Type B pancreatic cell (in vitro differentiated cells): ENCODE results near the gene CWC22. TPM values are rescaled to one million over a fixed set of nuclear protein-coding genes. Genes with fewer than 3 reads are reported as not detected.

ENCODE experiments used
- DNase-seq: peaks from one replicate; pipeline ENCODE4 v3.0.0; 2021; ENCODE audit warnings: mixed read lengths; ENCODE audit not compliant: unreplicated experiment; ENCODE audit errors: extremely low spot score
- H3K27ac Mint-ChIP-seq: 2 replicates; pipeline ENCODE4 v1.8.0; 2021; ENCODE audit warnings: mild to moderate bottlenecking, mixed read lengths
- H3K27me3 Mint-ChIP-seq: 2 replicates; pipeline ENCODE4 v1.8.0; 2021; ENCODE audit warnings: mixed read lengths
- H3K36me3 Mint-ChIP-seq: 2 replicates; pipeline ENCODE4 v1.8.0; 2021; ENCODE audit warnings: mixed read lengths
- H3K4me1 Mint-ChIP-seq: one replicate; pipeline ENCODE4 v1.8.0; 2021; ENCODE audit warnings: mixed read lengths; ENCODE audit not compliant: unreplicated experiment
- H3K4me3 Mint-ChIP-seq: 2 replicates; pipeline ENCODE4 v1.8.0; 2021; ENCODE audit warnings: mild to moderate bottlenecking, mixed read lengths
- H3K9me3 Mint-ChIP-seq: 2 replicates; pipeline ENCODE4 v1.8.0; 2021; ENCODE audit warnings: mixed read lengths
- total RNA-seq: library from RNA; stranded (reverse); gene quantifications from 2 replicates; pipeline ENCODE4 v1.2.1, GENCODE V29; 2021; ENCODE audit warnings: low replicate concordance
- TF ChIP-seq, protein P1 (sequence below): fragments of 200-600 bp; sonication (generic); conservative IDR thresholded peaks from 2 replicates; pipeline ENCODE4 v1.5.0; 2021; ENCODE audit warnings: antibody characterized with exemption, mild to moderate bottlenecking

Gene CWC22
- total RNA-seq, 1 donor from 2014 or later, result 21.8 TPM

DNA sequence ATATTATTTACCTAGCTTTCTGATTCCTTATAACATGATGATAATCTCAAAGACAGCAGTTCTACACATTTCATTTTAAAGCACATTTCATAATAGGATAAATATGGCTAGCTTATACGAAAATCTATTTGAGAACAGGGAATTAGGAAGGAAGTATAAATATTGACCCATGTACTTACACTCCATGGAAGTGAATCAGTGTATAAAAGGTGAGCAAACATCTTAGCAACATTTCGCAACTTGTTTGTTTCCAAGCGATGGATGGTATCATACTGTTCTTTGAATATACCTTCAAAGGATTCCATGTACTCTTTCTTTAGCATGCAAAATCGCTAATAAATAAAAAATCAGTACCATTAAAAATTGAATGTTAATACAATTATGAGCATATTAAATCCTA lies 53.1 kb downstream of the CWC22 start:
- Mint-ChIP-seq H3K4me3 (no peak overlapping the region), H3K27me3 (no peaks in the 10 kb centered on the region), H3K9me3 (no peaks in the 10 kb centered on the region), H3K4me1 (no peaks in the 10 kb centered on the region), H3K36me3 (peaks cover 30% of the 10 kb centered on the region), H3K27ac (no peak overlapping the region)
- no peak for DNase-seq
- TF ChIP-seq, protein P1, sequence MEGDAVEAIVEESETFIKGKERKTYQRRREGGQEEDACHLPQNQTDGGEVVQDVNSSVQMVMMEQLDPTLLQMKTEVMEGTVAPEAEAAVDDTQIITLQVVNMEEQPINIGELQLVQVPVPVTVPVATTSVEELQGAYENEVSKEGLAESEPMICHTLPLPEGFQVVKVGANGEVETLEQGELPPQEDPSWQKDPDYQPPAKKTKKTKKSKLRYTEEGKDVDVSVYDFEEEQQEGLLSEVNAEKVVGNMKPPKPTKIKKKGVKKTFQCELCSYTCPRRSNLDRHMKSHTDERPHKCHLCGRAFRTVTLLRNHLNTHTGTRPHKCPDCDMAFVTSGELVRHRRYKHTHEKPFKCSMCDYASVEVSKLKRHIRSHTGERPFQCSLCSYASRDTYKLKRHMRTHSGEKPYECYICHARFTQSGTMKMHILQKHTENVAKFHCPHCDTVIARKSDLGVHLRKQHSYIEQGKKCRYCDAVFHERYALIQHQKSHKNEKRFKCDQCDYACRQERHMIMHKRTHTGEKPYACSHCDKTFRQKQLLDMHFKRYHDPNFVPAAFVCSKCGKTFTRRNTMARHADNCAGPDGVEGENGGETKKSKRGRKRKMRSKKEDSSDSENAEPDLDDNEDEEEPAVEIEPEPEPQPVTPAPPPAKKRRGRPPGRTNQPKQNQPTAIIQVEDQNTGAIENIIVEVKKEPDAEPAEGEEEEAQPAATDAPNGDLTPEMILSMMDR, result no peak

DNA sequence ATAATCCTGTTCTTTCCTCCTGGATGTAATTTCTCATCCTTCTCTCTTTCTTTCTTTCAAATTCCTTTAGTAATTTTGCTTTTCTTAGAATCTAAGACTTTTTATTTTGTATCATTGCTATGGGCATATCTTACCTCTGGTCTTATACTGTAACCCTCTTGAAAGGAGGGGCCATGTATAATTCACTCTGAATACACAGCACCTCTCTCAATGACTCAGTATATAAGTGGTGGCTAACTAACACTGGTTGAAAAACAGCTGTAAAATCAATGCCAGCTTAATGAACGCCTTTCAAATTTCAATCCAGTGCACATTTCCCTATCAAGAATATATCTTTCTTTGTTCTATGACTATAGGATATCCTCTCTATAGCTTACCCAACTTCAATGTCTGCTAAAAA lies 53.7 kb downstream of the CWC22 start:
- Mint-ChIP-seq H3K9me3 (no peaks in the 10 kb centered on the region), H3K4me1 (no peaks in the 10 kb centered on the region), H3K27me3 (no peaks in the 10 kb centered on the region), H3K4me3 (no peak overlapping the region), H3K27ac (no peak overlapping the region), H3K36me3 (peaks cover 36% of the 10 kb centered on the region)
- DNase-seq, result no peak
- TF ChIP-seq, protein P1, result no peak

DNA sequence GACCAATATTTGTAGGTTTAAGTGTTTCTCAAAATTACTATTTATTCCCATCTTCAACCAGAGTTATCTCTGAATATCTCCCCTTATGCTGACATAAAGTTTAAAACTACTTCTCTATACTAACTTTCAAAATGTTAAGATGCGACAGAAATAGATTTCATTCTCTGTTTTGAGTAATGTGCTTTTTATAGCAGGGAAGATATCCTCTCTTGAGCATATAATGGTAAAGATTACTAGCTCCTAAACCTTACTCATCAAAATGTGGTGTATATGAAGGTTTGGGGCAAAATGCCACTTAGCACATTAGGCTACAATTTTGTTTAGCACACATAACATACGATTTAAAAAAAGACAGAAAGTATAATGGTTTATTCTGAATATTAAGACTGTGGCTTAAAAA lies 54.4 kb downstream of the CWC22 start:
- no peaks in the 10 kb centered on the region for H3K9me3 Mint-ChIP-seq
- TF ChIP-seq, protein P1, result no peak
- no peaks in the 10 kb centered on the region for H3K4me1 Mint-ChIP-seq
- H3K4me3 Mint-ChIP-seq, result no peak overlapping the region
- H3K27ac Mint-ChIP-seq, result no peak overlapping the region
- no peak for DNase-seq
- peaks cover 34% of the 10 kb centered on the region for H3K36me3 Mint-ChIP-seq
- H3K27me3 Mint-ChIP-seq, result no peaks in the 10 kb centered on the region

- DNase-seq, result no peak
- TF ChIP-seq, protein P1, result no peak
- H3K4me3 Mint-ChIP-seq, result no peak overlapping the region
- peaks cover 30% of the 10 kb centered on the region for H3K36me3 Mint-ChIP-seq
- H3K9me3 Mint-ChIP-seq, result no peaks in the 10 kb centered on the region
- no peaks in the 10 kb centered on the region for H3K4me1 Mint-ChIP-seq
- no peak overlapping the region for H3K27ac Mint-ChIP-seq
- H3K27me3 Mint-ChIP-seq, result no peaks in the 10 kb centered on the region
Measured at GRCh38 chr2:179951680-179952079, 55.4 kb downstream of the CWC22 start.

- no peak overlapping the region for H3K4me3 Mint-ChIP-seq
- no peak overlapping the region for H3K27ac Mint-ChIP-seq
- no peaks in the 10 kb centered on the region for H3K27me3 Mint-ChIP-seq
- TF ChIP-seq, protein P1, result no peak
- no peaks in the 10 kb centered on the region for H3K4me1 Mint-ChIP-seq
- DNase-seq, result no peak
- H3K9me3 Mint-ChIP-seq, result no peaks in the 10 kb centered on the region
- H3K36me3 Mint-ChIP-seq, result peaks cover 32% of the 10 kb centered on the region
Measured at GRCh38 chr2:179950391-179950790, 56.7 kb downstream of the CWC22 start.

DNA sequence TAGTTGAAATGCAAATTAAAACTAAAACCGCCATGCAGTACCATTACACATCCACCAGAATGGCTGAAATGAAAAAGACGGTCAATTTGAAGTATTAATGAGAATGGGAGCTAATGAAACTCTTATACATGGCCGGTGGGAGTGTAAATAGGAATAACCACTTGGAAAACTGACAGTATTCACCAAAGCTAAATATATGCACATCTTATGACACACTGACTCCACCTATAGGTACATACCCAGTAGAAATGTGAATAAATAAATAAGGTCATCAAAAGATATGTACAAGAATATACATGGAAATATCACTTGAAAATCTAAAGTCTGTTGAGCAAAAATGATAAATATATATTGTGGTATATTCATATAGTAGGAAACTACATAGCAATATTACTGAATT lies 57.7 kb downstream of the CWC22 start:
- Mint-ChIP-seq H3K27me3 (no peaks in the 10 kb centered on the region), H3K4me1 (no peaks in the 10 kb centered on the region), H3K36me3 (peaks cover 35% of the 10 kb centered on the region), H3K4me3 (no peak overlapping the region), H3K27ac (no peak overlapping the region), H3K9me3 (no peaks in the 10 kb centered on the region)
- TF ChIP-seq, protein P1, result no peak
- DNase-seq, result no peak
